ENCODE data around the gene NOL6. TPM values are rescaled to one million over a fixed set of nuclear protein-coding genes. Genes with fewer than 3 reads are reported as not detected.

The NOL6 gene
- total and polyA plus RNA-seq, 2 of the 13 experiments (the other 11 are each of a cell fraction or from before 2014, with no cell fraction given) = 17.0 to 30.2 TPM

DNA sequence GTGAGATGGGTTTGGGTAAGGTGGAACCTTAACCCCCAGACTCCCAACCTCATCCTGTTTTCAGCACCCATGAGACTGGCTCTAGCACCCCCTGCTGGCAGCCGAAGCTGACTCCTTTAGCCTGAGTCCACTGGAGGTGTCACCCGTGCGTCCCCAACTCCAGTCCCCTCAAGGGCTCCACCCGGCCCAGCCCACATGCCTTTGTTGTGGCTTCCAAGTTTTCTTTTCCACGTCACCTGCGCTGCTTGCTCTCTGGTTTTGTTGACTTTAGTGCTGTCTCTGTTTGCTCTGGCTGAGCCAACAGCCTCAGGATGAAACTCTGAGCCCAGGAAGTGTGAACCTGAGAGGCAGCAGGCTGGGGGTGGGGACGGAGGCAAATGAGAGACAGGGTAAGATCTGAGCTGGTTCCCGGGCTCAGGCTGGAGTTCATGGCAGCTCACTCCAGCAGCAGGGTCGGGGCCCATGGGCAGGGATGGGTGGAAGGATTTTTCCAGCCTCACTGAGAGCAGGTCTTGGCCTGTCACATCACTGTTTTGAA is 58.2 kb downstream of the NOL6 start (continued):
- TF ChIP-seq, protein P1, sequence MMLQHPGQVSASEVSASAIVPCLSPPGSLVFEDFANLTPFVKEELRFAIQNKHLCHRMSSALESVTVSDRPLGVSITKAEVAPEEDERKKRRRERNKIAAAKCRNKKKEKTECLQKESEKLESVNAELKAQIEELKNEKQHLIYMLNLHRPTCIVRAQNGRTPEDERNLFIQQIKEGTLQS (CRISPR knock-in tag; IDR thresholded peaks at IDR 0.05) = peak; percentile 87
- TF ChIP-seq, protein P2, sequence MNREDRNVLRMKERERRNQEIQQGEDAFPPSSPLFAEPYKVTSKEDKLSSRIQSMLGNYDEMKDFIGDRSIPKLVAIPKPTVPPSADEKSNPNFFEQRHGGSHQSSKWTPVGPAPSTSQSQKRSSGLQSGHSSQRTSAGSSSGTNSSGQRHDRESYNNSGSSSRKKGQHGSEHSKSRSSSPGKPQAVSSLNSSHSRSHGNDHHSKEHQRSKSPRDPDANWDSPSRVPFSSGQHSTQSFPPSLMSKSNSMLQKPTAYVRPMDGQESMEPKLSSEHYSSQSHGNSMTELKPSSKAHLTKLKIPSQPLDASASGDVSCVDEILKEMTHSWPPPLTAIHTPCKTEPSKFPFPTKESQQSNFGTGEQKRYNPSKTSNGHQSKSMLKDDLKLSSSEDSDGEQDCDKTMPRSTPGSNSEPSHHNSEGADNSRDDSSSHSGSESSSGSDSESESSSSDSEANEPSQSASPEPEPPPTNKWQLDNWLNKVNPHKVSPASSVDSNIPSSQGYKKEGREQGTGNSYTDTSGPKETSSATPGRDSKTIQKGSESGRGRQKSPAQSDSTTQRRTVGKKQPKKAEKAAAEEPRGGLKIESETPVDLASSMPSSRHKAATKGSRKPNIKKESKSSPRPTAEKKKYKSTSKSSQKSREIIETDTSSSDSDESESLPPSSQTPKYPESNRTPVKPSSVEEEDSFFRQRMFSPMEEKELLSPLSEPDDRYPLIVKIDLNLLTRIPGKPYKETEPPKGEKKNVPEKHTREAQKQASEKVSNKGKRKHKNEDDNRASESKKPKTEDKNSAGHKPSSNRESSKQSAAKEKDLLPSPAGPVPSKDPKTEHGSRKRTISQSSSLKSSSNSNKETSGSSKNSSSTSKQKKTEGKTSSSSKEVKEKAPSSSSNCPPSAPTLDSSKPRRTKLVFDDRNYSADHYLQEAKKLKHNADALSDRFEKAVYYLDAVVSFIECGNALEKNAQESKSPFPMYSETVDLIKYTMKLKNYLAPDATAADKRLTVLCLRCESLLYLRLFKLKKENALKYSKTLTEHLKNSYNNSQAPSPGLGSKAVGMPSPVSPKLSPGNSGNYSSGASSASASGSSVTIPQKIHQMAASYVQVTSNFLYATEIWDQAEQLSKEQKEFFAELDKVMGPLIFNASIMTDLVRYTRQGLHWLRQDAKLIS (CRISPR knock-in tag; IDR thresholded peaks at IDR 0.05) = no peak
- TF ChIP-seq, protein P3, sequence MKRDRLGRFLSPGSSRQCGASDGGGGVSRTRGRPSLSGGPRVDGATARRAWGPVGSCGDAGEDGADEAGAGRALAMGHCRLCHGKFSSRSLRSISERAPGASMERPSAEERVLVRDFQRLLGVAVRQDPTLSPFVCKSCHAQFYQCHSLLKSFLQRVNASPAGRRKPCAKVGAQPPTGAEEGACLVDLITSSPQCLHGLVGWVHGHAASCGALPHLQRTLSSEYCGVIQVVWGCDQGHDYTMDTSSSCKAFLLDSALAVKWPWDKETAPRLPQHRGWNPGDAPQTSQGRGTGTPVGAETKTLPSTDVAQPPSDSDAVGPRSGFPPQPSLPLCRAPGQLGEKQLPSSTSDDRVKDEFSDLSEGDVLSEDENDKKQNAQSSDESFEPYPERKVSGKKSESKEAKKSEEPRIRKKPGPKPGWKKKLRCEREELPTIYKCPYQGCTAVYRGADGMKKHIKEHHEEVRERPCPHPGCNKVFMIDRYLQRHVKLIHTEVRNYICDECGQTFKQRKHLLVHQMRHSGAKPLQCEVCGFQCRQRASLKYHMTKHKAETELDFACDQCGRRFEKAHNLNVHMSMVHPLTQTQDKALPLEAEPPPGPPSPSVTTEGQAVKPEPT (CRISPR knock-in tag; IDR thresholded peaks at IDR 0.05; ENCODE audit: low read depth) = peak; percentile 60; the same call in 1 of the 2 replicates
- TF ChIP-seq ETV6 (CRISPR knock-in tag; conservative IDR thresholded peaks at IDR 0.05) = 0 out of 2 replicates have a peak, but pooled peaks have one; percentile 58
- TF ChIP-seq, protein P4, sequence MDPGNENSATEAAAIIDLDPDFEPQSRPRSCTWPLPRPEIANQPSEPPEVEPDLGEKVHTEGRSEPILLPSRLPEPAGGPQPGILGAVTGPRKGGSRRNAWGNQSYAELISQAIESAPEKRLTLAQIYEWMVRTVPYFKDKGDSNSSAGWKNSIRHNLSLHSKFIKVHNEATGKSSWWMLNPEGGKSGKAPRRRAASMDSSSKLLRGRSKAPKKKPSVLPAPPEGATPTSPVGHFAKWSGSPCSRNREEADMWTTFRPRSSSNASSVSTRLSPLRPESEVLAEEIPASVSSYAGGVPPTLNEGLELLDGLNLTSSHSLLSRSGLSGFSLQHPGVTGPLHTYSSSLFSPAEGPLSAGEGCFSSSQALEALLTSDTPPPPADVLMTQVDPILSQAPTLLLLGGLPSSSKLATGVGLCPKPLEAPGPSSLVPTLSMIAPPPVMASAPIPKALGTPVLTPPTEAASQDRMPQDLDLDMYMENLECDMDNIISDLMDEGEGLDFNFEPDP (CRISPR knock-in tag; conservative IDR thresholded peaks at IDR 0.05) = no peak
- TF ChIP-seq ZNF30 (CRISPR knock-in tag; IDR thresholded peaks at IDR 0.05) = no peak
- TF ChIP-seq SMC3 (IDR thresholded peaks at IDR 0.05; ENCODE audit: low read length) = peak; percentile 55
- TF ChIP-seq ZNF441 (CRISPR knock-in tag; IDR thresholded peaks at IDR 0.05; ENCODE audit: borderline replicate concordance) = peak; percentile 94
- peak; percentile 84; the same call in 1 of the 2 replicates for TF ChIP-seq ZFP41 (CRISPR knock-in tag; IDR thresholded peaks at IDR 0.05; ENCODE audit: borderline replicate concordance)
- peak; percentile 93; the same call in 1 of the 2 replicates for TF ChIP-seq BORCS8-MEF2B (CRISPR knock-in tag; IDR thresholded peaks at IDR 0.05)
- no peak for TF ChIP-seq KDM5A (IDR thresholded peaks at IDR 0.05; ENCODE audit: borderline replicate concordance, low read length)
- no peak for TF ChIP-seq CHD4 (IDR thresholded peaks at IDR 0.05; ENCODE audit: borderline replicate concordance, low read length)
- TF ChIP-seq PCBP2 (optimal IDR thresholded peaks at IDR 0.05; ENCODE audit: low read depth, low read length, poor library complexity, severe bottlenecking) = no peak
- TF ChIP-seq, protein P5, sequence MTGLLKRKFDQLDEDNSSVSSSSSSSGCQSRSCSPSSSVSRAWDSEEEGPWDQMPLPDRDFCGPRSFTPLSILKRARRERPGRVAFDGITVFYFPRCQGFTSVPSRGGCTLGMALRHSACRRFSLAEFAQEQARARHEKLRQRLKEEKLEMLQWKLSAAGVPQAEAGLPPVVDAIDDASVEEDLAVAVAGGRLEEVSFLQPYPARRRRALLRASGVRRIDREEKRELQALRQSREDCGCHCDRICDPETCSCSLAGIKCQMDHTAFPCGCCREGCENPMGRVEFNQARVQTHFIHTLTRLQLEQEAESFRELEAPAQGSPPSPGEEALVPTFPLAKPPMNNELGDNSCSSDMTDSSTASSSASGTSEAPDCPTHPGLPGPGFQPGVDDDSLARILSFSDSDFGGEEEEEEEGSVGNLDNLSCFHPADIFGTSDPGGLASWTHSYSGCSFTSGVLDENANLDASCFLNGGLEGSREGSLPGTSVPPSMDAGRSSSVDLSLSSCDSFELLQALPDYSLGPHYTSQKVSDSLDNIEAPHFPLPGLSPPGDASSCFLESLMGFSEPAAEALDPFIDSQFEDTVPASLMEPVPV (CRISPR knock-in tag; IDR thresholded peaks at IDR 0.05) = peak; percentile 41; the same call in 1 of the 2 replicates
- peak; percentile 99 for TF ChIP-seq TCF7 (IDR thresholded peaks at IDR 0.05; ENCODE audit: low read depth)
- peak; percentile 100 for TF ChIP-seq TBX3 (IDR thresholded peaks at IDR 0.05; ENCODE audit: borderline replicate concordance)
- peak; percentile 98 for TF ChIP-seq PHF5A (CRISPR knock-in tag; IDR thresholded peaks at IDR 0.05; ENCODE audit: low read depth, unreplicated experiment)
- TF ChIP-seq, protein P6, sequence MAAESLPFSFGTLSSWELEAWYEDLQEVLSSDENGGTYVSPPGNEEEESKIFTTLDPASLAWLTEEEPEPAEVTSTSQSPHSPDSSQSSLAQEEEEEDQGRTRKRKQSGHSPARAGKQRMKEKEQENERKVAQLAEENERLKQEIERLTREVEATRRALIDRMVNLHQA (CRISPR knock-in tag; IDR thresholded peaks at IDR 0.05) = no peak
- TF ChIP-seq ARHGAP35 (CRISPR knock-in tag; IDR thresholded peaks at IDR 0.05; ENCODE audit: borderline replicate concordance) = peak; percentile 85; the same call in 1 of the 2 replicates
- no peak for TF ChIP-seq ZNF773 (CRISPR knock-in tag; IDR thresholded peaks at IDR 0.05; ENCODE audit: borderline replicate concordance)

All from HepG2 (cell line).